Measurements from ENCODE around the gene RXRA.

DNA sequence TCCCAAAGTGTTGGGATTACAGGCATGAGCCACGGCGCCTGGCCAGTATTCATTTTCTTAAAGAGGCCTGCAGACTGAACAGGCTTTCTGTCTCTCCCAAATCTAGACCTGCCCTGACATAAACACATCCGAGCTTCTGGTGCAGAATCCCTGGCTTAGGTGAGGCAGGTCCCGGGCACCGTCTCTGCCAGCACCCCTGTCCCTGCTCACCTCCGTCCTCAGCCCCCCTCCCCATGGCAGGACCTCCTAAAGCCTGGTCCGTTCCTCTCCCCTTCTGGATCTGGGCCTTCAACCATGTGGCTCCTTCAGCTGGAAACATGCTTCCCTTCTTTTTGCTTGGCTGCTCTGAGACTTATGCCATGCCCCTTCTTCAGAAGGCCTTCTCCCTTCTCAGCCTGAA lies 22.7 kb upstream of the RXRA start:
- TF ChIP-seq, protein P1, sequence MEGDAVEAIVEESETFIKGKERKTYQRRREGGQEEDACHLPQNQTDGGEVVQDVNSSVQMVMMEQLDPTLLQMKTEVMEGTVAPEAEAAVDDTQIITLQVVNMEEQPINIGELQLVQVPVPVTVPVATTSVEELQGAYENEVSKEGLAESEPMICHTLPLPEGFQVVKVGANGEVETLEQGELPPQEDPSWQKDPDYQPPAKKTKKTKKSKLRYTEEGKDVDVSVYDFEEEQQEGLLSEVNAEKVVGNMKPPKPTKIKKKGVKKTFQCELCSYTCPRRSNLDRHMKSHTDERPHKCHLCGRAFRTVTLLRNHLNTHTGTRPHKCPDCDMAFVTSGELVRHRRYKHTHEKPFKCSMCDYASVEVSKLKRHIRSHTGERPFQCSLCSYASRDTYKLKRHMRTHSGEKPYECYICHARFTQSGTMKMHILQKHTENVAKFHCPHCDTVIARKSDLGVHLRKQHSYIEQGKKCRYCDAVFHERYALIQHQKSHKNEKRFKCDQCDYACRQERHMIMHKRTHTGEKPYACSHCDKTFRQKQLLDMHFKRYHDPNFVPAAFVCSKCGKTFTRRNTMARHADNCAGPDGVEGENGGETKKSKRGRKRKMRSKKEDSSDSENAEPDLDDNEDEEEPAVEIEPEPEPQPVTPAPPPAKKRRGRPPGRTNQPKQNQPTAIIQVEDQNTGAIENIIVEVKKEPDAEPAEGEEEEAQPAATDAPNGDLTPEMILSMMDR (IDR thresholded peaks at IDR 0.05; ENCODE audit: poor library complexity, severe bottlenecking), result no peak
- TF ChIP-seq EZH2 (IDR thresholded peaks at IDR 0.05; ENCODE audit: borderline replicate concordance, insufficient read depth, low read length, poor library complexity, severe bottlenecking) (no peak), TAF1 (IDR thresholded peaks at IDR 0.05; ENCODE audit: low read depth) (no peak), RAD21 (conservative IDR thresholded peaks at IDR 0.05) (no peak), EP300 (conservative IDR thresholded peaks at IDR 0.05; ENCODE audit: poor library complexity, severe bottlenecking) (no peak), POLR2AphosphoS5 (IDR thresholded peaks at IDR 0.05) (no peak), SMC3 (conservative IDR thresholded peaks at IDR 0.05; ENCODE audit: poor library complexity) (no peak)
